Stimulated activated naive CD8-positive, alpha-beta T cell treated with anti-CD3 and anti-CD28 coated beads, Interleukin-15, Interleukin-2, amounts not matched to agents 100 ng/mL and 50 ng/mL, for 24 hours (primary cell): ENCODE data around the gene ACTL8.
"Not testable (repeated sequence)": the region's sequence is repeated elsewhere in the genome, so short reads cannot be mapped to it uniquely, and the experiment has no call there.

ENCODE experiments used
- H3K27ac Mint-ChIP-seq: one replicate; pipeline ENCODE4 v1.8.0; 2021; ENCODE audit warnings: mild to moderate bottlenecking, mixed read lengths
- H3K27me3 Mint-ChIP-seq: one replicate; pipeline ENCODE4 v1.8.0; 2021; ENCODE audit warnings: mixed read lengths
- H3K36me3 Mint-ChIP-seq: one replicate; pipeline ENCODE4 v1.8.0; 2021; ENCODE audit warnings: low read depth, mixed read lengths
- H3K4me1 Mint-ChIP-seq: one replicate; pipeline ENCODE4 v1.8.0; 2021; ENCODE audit warnings: low read depth, mixed read lengths
- H3K4me3 Mint-ChIP-seq: one replicate; pipeline ENCODE4 v1.8.0; 2021; ENCODE audit warnings: mild to moderate bottlenecking, mixed read lengths
- H3K9me3 Mint-ChIP-seq: one replicate; pipeline ENCODE4 v1.8.0; 2021; ENCODE audit warnings: mixed read lengths

Gene ACTL8

DNA sequence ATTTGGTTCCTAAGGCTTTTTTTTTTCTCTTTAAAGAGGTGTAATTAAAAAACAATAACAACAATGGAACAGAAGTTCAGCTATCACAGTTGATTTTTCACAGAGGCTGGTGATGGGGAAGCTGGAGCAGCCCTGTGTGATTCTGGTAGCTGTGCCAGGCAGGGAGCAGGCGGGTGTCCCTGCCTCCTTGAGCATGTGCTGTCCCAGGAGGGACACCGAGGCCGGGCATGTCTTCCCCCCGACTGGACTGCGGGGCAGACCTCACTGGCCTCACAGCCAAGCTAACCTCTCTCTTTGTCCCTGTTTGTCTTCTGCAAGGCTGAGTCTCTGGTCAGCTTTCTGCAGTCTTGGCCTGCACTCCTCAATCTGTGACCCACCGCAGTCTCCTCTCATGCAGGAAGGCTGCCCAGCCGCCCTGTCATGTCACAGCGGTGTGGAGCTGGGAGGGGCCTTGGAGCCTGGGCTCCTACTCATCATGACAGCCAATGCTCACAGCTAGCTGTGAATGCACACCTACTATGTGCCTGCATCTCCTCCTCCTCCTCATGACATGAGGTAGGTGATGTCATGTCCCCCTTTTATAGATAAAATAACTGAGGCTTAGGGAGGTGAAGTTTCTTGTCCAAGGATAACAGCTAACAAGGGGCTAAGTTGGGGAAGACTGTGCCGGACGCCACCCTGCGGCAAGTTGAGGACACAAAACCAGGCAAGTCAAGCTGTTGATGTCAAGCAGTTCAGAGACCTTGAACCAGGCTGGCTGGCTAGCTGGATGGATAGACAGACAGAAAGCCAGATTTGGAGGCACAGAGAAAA lies 10.3 kb upstream of the ACTL8 start:
- H3K9me3 Mint-ChIP-seq, result no peaks in the 10 kb centered on the region
- H3K4me1 Mint-ChIP-seq, result no peaks in the 10 kb centered on the region

DNA sequence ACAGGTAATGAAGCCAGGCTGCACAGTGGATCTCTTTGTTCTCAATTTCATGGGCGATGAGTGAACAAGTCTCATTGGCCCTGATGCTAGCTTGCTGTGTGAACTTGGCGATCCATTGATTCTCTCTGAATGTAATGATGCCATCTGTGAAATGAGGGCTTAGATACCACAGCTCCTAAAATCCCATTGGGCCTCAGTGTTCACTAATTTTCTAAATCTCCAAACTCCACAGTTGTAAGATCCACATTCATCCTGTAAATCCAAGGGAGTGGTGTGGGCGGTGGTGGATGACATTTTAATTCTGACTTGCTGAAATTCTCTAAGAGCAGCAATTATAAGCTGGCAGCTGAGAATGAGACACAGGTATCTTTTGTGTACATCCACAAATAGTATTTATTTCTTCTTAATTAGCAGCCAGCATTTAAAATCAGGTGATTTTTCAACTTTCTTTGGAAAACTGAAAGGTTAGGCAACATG lies 9.6 kb upstream of the ACTL8 start:
- Mint-ChIP-seq H3K36me3 (no peaks in the 10 kb centered on the region), H3K27ac (no peak overlapping the region), H3K4me3 (no peak overlapping the region), H3K9me3 (no peaks in the 10 kb centered on the region), H3K27me3 (peaks cover 19% of the 10 kb centered on the region), H3K4me1 (no peaks in the 10 kb centered on the region)

More for the DNA sequence above, 10.3 kb upstream of the ACTL8 start:
- Mint-ChIP-seq H3K27me3 (peaks cover 19% of the 10 kb centered on the region), H3K4me3 (no peak overlapping the region), H3K36me3 (no peaks in the 10 kb centered on the region), H3K27ac (no peak overlapping the region)

DNA sequence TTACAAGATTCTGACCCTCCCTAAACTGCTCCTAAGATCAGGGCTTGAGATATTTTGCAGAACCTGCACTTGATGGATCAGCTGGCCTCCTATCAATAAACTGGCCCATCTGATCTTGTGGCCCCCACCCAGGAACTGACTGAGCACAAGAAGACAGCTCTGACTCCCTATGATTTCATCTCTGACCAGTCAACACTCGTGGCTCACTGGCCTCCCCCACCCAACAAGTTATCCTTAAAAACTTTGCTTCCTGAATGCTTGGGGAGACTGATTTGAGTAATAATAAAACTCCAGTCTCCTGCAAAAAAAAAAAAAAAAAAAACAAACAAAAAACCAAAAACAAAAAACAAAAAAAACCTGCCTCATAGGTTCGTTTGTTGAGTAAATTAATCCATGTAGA lies 8.9 kb upstream of the ACTL8 start:
- not testable (repeated sequence) for H3K27ac Mint-ChIP-seq, H3K36me3 Mint-ChIP-seq, H3K4me3 Mint-ChIP-seq, H3K4me1 Mint-ChIP-seq, H3K9me3 Mint-ChIP-seq
- H3K27me3 Mint-ChIP-seq, result peaks cover 12% of the 10 kb centered on the region

DNA sequence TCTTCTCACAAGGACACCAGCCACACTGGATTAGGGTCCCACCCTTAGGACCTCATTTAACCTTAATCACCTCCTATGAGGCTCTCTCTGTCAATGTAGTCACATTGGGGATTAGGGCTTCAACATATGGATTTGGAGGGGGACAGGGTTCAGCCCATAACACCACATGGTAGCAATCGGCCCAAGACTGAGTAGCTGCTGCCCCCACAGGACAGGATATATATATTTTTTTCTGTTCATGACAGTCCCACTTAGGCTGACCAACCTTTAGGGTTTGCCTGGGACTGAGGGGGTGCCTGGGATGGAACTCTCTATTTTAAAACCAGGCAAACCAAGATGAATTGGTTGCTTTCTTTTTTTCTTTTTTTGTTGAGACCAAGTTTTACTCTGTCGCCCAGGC lies 8.2 kb upstream of the ACTL8 start:
- H3K4me1 Mint-ChIP-seq, result no peaks in the 10 kb centered on the region
- no peak overlapping the region for H3K4me3 Mint-ChIP-seq
- H3K9me3 Mint-ChIP-seq, result no peaks in the 10 kb centered on the region
- no peaks in the 10 kb centered on the region for H3K36me3 Mint-ChIP-seq
- peaks cover 12% of the 10 kb centered on the region for H3K27me3 Mint-ChIP-seq
- no peak overlapping the region for H3K27ac Mint-ChIP-seq

DNA sequence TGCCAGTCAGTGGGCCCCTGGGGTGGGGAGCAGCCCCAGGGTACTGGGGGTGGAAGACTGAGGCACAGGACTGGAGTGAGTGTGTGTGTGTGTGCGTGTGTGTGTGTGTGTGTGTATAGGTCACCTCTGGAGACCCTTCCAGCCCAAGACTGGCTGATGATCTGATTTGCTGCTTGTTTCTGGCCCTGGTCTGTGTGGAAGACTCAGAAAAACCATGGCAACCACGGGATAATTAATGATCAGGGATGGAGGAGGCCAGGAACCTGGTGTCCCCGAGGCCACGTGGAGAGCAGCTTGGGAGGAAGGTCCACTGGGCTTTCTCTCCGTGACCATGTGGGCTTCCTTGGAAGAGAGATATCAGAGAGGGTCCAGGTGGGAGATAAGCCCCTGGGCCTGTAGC lies 4.8 kb upstream of the ACTL8 start:
- peaks cover 3% of the 10 kb centered on the region for H3K27me3 Mint-ChIP-seq
- H3K9me3 Mint-ChIP-seq, result peaks cover 5% of the 10 kb centered on the region
- no peak overlapping the region for H3K27ac Mint-ChIP-seq
- H3K4me3 Mint-ChIP-seq, result no peak overlapping the region
- peaks cover 5% of the 10 kb centered on the region for H3K36me3 Mint-ChIP-seq
- H3K4me1 Mint-ChIP-seq, result no peaks in the 10 kb centered on the region

DNA sequence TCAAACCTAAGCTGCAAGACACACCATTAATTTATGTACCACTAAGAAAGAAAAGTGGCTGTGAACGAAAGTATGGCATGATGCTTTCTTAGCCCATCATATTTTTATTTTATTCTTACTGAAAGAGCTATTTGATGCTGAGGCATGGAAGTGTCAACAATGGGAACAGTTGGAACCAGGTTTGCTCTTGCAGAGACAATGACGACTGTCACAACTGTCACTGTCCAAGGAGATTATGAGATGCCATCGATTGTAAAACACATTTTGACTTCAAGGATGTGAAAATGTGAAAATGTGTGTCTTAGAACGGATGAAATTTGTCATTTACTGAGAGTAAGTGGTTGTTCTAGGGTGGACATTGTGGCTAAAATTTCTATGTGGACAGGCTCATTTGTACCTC lies 2.8 kb upstream of the ACTL8 start:
- Mint-ChIP-seq H3K4me3 (no peak overlapping the region), H3K36me3 (peaks cover 5% of the 10 kb centered on the region), H3K27ac (no peak overlapping the region), H3K4me1 (no peaks in the 10 kb centered on the region), H3K27me3 (peaks cover 3% of the 10 kb centered on the region), H3K9me3 (peaks cover 10% of the 10 kb centered on the region)

DNA sequence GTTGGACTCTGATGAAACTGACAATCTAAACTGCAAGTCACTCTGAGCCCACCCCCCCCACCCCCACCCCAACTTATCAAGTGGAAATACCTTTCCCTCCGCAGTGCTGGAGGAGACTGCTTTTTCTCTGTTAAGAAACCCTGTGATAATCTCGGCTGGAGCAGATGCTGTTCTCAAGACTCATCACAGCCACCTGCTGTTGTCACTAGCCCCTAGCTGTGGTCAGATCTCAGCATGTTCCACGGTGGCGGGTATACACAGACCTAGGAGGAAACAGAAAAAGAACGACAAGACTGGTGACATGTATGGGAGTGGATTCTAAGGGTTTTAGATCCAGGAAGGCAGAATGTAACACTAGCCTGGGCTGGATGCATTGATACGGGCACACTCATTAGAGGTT lies 2.3 kb downstream of the ACTL8 start:
- peaks cover 31% of the 10 kb centered on the region for H3K9me3 Mint-ChIP-seq
- H3K4me1 Mint-ChIP-seq, result no peaks in the 10 kb centered on the region
- H3K36me3 Mint-ChIP-seq, result peaks cover 19% of the 10 kb centered on the region

DNA sequence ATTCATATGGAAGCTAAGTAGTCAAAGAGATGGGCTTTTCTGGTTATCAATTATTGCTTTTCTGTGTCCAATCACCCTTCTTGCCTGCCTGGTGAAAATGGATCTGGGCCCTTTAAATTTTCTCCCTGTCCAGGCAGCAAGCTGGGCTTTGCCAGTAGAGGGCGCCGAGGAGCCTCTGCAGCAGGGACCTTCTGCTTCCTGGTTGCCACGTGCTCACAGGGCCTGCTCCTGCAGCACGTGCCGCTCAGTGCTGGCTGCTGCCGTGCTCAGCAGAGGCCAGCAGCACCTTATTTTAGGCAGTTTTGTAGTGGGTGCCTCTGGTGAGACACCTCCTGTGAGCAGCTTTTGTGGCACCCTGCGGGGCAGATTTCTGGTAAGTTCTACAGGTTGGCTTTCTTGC lies 4.0 kb downstream of the ACTL8 start:
- no peaks in the 10 kb centered on the region for H3K27me3 Mint-ChIP-seq
- H3K27ac Mint-ChIP-seq, result no peak overlapping the region
- H3K4me1 Mint-ChIP-seq, result no peaks in the 10 kb centered on the region
- no peak overlapping the region for H3K4me3 Mint-ChIP-seq
- H3K36me3 Mint-ChIP-seq, result peaks cover 19% of the 10 kb centered on the region
- peaks cover 26% of the 10 kb centered on the region for H3K9me3 Mint-ChIP-seq

More for the DNA sequence above, 2.3 kb downstream of the ACTL8 start:
- Mint-ChIP-seq H3K27ac (no peak overlapping the region), H3K27me3 (peaks cover 3% of the 10 kb centered on the region), H3K4me3 (no peak overlapping the region)

DNA sequence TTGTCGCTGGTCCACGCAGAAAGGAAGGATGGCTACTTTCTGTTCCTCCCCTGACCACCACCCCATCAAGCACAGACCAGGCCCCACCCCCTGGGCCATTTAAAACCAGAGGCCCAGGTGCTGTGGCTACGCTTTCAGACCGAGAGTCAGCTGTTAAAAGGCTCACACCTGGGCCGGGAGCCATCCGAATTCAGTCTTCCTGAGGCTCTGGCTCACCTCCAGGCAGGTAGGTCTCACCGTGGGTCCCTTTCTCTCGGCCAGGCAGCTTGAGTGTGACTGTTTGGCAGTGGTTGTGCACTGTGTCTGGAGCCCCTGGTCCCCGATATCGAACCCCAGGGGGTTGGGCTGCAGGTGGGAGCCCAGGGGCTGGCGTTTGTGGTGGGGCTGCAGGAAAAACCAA lies 7.2 kb downstream of the ACTL8 start:
- Mint-ChIP-seq H3K4me3 (no peak overlapping the region), H3K36me3 (peaks cover 14% of the 10 kb centered on the region), H3K4me1 (no peaks in the 10 kb centered on the region), H3K27me3 (peaks cover 3% of the 10 kb centered on the region), H3K27ac (no peak overlapping the region), H3K9me3 (peaks cover 21% of the 10 kb centered on the region)

DNA sequence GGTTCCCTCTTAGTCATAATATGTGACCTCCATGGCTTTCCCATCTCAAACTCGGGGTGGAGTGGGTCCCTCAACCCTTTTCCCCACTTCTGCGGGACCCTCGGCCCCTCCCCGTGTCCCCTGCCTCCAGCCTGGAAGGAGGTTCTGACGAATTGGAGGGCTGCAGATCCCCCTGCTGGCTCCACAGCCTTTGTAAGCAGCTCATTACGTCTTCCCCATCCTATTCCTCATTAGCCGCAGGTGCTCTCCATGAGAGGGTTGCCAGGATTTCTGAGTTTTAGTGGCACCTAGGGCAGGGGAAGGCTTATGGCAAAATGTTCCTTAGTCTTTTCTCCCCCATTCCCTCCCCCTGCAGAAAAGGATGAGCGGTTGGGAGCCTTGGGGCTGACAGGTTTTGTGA lies 8.3 kb downstream of the ACTL8 start:
- peaks cover 3% of the 10 kb centered on the region for H3K27me3 Mint-ChIP-seq
- no peak overlapping the region for H3K4me3 Mint-ChIP-seq
- no peaks in the 10 kb centered on the region for H3K4me1 Mint-ChIP-seq
- H3K9me3 Mint-ChIP-seq, result peaks cover 20% of the 10 kb centered on the region
- H3K36me3 Mint-ChIP-seq, result peaks cover 9% of the 10 kb centered on the region
- H3K27ac Mint-ChIP-seq, result no peak overlapping the region

DNA sequence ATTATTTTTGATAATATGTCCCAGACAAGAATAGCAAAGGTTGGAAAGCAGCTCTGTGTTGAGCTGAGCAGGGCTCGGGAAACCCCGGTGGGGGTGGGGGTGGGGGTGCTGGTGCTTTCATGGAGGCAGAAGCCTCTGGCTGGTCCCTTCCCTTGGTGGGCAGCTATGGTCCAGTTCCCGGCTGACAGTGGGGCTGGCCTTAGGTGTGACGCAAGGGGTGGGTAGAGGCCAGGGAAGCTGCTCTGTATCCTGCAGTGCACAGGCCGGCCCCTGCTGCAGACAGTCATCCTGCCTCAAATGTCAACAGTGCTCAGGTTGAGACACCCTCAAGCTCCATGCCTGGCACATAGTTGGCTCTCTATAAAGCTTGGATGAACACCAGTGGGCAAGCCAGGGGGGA lies 8.9 kb downstream of the ACTL8 start:
- Mint-ChIP-seq H3K27ac (no peak overlapping the region), H3K4me1 (no peaks in the 10 kb centered on the region), H3K9me3 (peaks cover 15% of the 10 kb centered on the region), H3K27me3 (peaks cover 3% of the 10 kb centered on the region), H3K4me3 (no peak overlapping the region), H3K36me3 (peaks cover 5% of the 10 kb centered on the region)

DNA sequence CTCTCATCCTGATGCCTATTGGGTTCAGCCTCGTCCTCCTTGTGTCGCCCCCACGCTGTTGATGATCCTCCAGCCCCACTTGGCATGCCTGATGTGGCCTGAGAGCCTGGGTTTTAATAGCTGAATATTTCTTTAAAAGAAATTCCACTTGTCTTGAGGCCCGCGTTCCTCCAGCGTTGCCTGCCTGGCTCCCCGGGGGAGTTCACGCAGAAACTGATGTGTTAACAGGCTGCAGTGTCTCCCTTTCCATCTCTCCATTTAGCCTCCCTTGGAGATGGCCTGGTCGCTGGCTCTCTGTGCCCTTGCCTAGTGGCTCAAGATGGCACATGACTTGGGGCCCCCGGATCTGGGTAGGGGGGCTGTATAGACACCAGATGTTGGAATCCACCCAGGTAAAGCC lies 9.5 kb downstream of the ACTL8 start:
- Mint-ChIP-seq H3K4me3 (no peak overlapping the region), H3K27ac (no peak overlapping the region), H3K27me3 (peaks cover 3% of the 10 kb centered on the region), H3K36me3 (peaks cover 5% of the 10 kb centered on the region), H3K9me3 (peaks cover 13% of the 10 kb centered on the region), H3K4me1 (no peaks in the 10 kb centered on the region)

DNA sequence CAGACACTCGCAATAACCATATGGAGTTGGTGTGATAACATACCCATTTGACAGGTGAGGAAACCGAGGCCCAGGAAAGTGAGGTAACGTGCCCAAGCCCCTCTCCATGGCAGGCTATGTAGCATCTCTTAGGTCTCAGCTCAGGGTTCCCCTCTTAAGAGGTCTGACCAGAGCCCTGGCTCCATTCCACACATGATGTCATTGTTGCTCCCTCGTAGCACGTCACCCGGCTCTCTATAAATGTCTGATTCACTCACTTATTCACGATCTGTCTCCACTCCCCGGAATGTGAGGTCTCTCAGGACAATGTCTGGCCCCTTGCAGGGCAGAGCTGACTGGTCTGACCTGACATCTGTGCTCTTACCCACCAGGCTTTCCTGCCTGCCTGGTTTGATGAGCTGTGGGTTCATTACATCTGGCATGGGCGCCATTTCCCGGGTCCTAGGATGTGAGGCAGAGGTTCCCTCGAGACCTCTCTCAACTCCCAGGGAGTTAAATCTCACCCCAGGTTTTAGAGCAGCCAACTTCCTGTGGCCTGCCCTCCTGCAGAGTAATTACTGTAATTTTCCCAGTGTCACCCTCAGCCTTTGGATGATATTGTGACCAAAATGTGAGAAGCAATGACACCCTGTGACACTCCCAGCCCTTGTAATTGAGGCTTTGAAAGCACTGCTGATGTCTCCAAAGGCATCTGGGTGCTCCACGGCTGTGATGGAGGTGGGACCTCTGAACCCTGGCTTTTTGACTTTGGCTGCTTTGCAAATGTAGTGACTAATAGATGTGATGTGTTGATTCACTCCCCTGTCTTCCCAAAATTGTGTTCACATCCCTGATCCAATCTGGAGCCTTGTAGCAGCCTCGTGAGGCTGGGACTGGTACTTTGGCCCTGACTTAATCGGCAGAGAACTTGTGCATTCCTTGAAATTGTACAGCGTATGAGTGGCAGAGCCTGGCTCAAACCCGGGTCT lies 10.6 kb downstream of the ACTL8 start:
- peaks cover 3% of the 10 kb centered on the region for H3K27me3 Mint-ChIP-seq
- H3K4me1 Mint-ChIP-seq, result no peaks in the 10 kb centered on the region
- H3K36me3 Mint-ChIP-seq, result no peaks in the 10 kb centered on the region
- H3K4me3 Mint-ChIP-seq, result no peak overlapping the region
- H3K27ac Mint-ChIP-seq, result no peak overlapping the region
- H3K9me3 Mint-ChIP-seq, result peaks cover 2% of the 10 kb centered on the region

DNA sequence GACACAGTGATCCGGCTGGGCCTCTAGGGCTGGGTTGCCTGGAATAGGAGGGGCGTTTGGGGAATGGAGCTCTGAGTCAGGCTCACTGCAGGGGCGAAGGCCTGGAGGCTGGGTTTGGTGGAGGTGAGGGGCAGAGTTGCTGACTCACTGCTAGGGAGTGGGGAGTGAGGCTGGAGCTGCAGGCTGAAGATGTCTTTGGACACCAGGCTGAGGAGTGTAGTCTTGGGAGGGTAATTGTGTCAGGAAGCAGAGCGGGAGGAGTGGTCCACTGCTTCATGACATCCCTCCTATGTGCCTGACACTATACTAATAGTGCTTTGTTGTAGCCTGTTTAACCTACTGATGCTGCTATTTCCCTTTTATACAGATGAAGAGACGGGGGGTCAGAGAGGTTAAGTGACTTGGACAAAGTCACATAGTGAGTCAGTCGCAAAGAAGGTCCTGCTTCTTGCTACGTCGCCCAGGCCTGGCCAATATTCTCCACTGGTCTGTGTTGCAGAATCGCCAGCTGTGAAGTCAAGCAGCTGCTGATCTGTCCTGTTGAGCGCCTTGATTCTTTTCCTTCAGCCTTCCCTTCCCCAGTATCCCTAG lies 13.6 kb downstream of the ACTL8 start:
- no peak overlapping the region for H3K27ac Mint-ChIP-seq
- H3K36me3 Mint-ChIP-seq, result no peaks in the 10 kb centered on the region
- peaks cover 6% of the 10 kb centered on the region for H3K27me3 Mint-ChIP-seq
- H3K4me3 Mint-ChIP-seq, result no peak overlapping the region
- no peaks in the 10 kb centered on the region for H3K9me3 Mint-ChIP-seq
- H3K4me1 Mint-ChIP-seq, result no peaks in the 10 kb centered on the region

DNA sequence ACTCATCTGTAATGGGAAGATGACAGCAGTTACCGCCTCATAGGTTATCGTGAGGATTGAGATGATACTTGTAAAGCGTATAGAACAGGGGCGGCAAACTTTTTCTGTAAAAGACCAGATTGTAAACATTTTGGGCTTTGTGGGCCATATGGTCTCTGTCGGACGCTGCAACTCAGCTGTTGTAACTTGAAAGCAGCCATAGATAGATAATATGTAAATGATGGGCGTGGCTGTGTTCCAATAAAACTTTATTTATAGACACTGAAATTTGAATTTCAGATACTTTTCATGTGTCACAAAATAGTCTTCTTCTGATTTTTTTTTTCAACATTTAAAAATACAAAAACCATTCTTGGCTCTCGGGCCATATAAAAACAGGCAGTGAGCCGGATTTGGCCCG lies 15.8 kb downstream of the ACTL8 start:
- H3K4me1 Mint-ChIP-seq, result no peaks in the 10 kb centered on the region
- no peak overlapping the region for H3K4me3 Mint-ChIP-seq
- H3K9me3 Mint-ChIP-seq, result no peaks in the 10 kb centered on the region
- H3K27ac Mint-ChIP-seq, result no peak overlapping the region
- H3K27me3 Mint-ChIP-seq, result peaks cover 6% of the 10 kb centered on the region
- H3K36me3 Mint-ChIP-seq, result no peaks in the 10 kb centered on the region
